ENCODE data around the gene MYO1A.
A peak's percentile ranks its signal among the peaks of the same experiment; 100 is the strongest.

MYO1A gene

GRCh38 chr12:57039016-57039798, 10.7 kb downstream of the MYO1A start:
- no peak overlapping the region for H3K4me3 ChIP-seq (ENCODE audit: low read length in 2 of 2)
- H2AK5ac ChIP-seq (ENCODE audit: low read depth, low read length) = no peak overlapping the region

GRCh38 chr12:57037264-57037663, 12.7 kb downstream of the MYO1A start:
- H2BK120ac ChIP-seq (ENCODE audit: low read depth, low read length) = no peak overlapping the region
- H4K91ac ChIP-seq (ENCODE audit: low read depth, low read length, poor library complexity) = no peak overlapping the region
- H3K4me1 ChIP-seq (ENCODE audit: control insufficient read depth in 2 of 2, insufficient read depth in 1 of 2, low read depth in 1 of 2, low read length in 2 of 2) = peaks cover 0 to 1% of the 10 kb centered on the region in 2 donors
- H2AFZ ChIP-seq (ENCODE audit: low read length) = no peak overlapping the region
- no peak overlapping the region for H3K4ac ChIP-seq (ENCODE audit: low read length)
- no peak overlapping the region for H3K18ac ChIP-seq (ENCODE audit: low read length)
- H3K23ac ChIP-seq (ENCODE audit: low read depth, low read length, poor library complexity) = no peak overlapping the region
- no peak overlapping the region for H3K4me2 ChIP-seq (ENCODE audit: insufficient read depth, low read length, poor library complexity, severe bottlenecking)
- no peak overlapping the region for H4K8ac ChIP-seq (ENCODE audit: low read depth, low read length)
- H3K27ac ChIP-seq (replicated peaks; ENCODE audit: low read length) = no peak overlapping the region
- no peaks in the 10 kb centered on the region for H3K79me1 ChIP-seq (ENCODE audit: low read depth, low read length)
- no peak overlapping the region for H2BK5ac ChIP-seq (ENCODE audit: low read length)
- H3K9me3 ChIP-seq (replicated peaks in 1 of 2; ENCODE audit: control insufficient read depth in 2 of 2, insufficient read depth in 1 of 2, low read depth in 1 of 2, low read length in 2 of 2) = no peaks in the 10 kb centered on the region
- peaks cover 0 to 67% (median 0%) of the 10 kb centered on the region in 3 experiments for H3K27me3 ChIP-seq (ENCODE audit: control insufficient read depth in 3 of 3, insufficient read depth in 3 of 3, low read depth in 1 of 3, low read length in 3 of 3)
- no peak overlapping the region for H2BK12ac ChIP-seq (ENCODE audit: low read length)
- H3K36me3 ChIP-seq (replicated peaks in 1 of 2; ENCODE audit: control insufficient read depth in 2 of 2, insufficient read depth in 2 of 2, low read length in 2 of 2) = no peaks in the 10 kb centered on the region
- H3K9ac ChIP-seq (ENCODE audit: low read depth, low read length, poor library complexity) = no peak overlapping the region
- WGBS, 2 donors (ENCODE audit: extremely low coverage in 2 of 2, insufficient read length in 2 of 2, insufficient replicate concordance in 1 of 2) = no CpG with 5 or more reads among the region's 3 CpGs
- H3K4me3 ChIP-seq (ENCODE audit: low read length in 2 of 2) = no peak overlapping the region
- H2BK15ac ChIP-seq (ENCODE audit: low read length) = no peak overlapping the region
- H2AK5ac ChIP-seq (ENCODE audit: low read depth, low read length) = no peak overlapping the region
- H3K14ac ChIP-seq (ENCODE audit: low read length) = no peak overlapping the region
- DNase-seq (ENCODE audit: low spot score) = no peak

More at GRCh38 chr12:57039016-57039798, 10.7 kb downstream of the MYO1A start:
- no peak overlapping the region for H3K4ac ChIP-seq (ENCODE audit: low read length)
- no peak overlapping the region for H2BK15ac ChIP-seq (ENCODE audit: low read length)
- H3K9ac ChIP-seq (ENCODE audit: low read depth, low read length, poor library complexity) = no peak overlapping the region
- H3K27me3 ChIP-seq (ENCODE audit: control insufficient read depth in 3 of 3, insufficient read depth in 3 of 3, low read depth in 1 of 3, low read length in 3 of 3) = peaks cover 0 to 80% (median 0%) of the 10 kb centered on the region in 3 experiments
- no peaks in the 10 kb centered on the region for H3K36me3 ChIP-seq (replicated peaks in 1 of 2; ENCODE audit: control insufficient read depth in 2 of 2, insufficient read depth in 2 of 2, low read length in 2 of 2)
- WGBS, 2 donors (ENCODE audit: extremely low coverage in 2 of 2, insufficient read length in 2 of 2, insufficient replicate concordance in 1 of 2) = no CpG with 5 or more reads among the region's 9 CpGs
- no peak overlapping the region for H3K4me2 ChIP-seq (ENCODE audit: insufficient read depth, low read length, poor library complexity, severe bottlenecking)
- H2AFZ ChIP-seq (ENCODE audit: low read length) = no peak overlapping the region
- H4K91ac ChIP-seq (ENCODE audit: low read depth, low read length, poor library complexity) = no peak overlapping the region
- no peak overlapping the region for H2BK12ac ChIP-seq (ENCODE audit: low read length)
- no peak overlapping the region for H4K8ac ChIP-seq (ENCODE audit: low read depth, low read length)
- no peak overlapping the region for H3K14ac ChIP-seq (ENCODE audit: low read length)
- H2BK120ac ChIP-seq (ENCODE audit: low read depth, low read length) = no peak overlapping the region
- no peaks in the 10 kb centered on the region for H3K79me1 ChIP-seq (ENCODE audit: low read depth, low read length)
- DNase-seq (ENCODE audit: low spot score) = no peak
- H3K23ac ChIP-seq (ENCODE audit: low read depth, low read length, poor library complexity) = no peak overlapping the region
- H3K9me3 ChIP-seq (replicated peaks in 1 of 2; ENCODE audit: control insufficient read depth in 2 of 2, insufficient read depth in 1 of 2, low read depth in 1 of 2, low read length in 2 of 2) = no peaks in the 10 kb centered on the region
- no peak overlapping the region for H3K27ac ChIP-seq (replicated peaks; ENCODE audit: low read length)
- peaks cover 0 to 1% of the 10 kb centered on the region in 2 donors for H3K4me1 ChIP-seq (ENCODE audit: control insufficient read depth in 2 of 2, insufficient read depth in 1 of 2, low read depth in 1 of 2, low read length in 2 of 2)
- H2BK5ac ChIP-seq (ENCODE audit: low read length) = no peak overlapping the region
- no peak overlapping the region for H3K18ac ChIP-seq (ENCODE audit: low read length)

GRCh38 chr12:57033431-57033830, 16.5 kb downstream of the MYO1A start:
- no peaks in the 10 kb centered on the region for H3K79me1 ChIP-seq (ENCODE audit: low read depth, low read length)
- H3K4me3 ChIP-seq (ENCODE audit: low read length in 2 of 2) = no peak overlapping the region
- H3K4ac ChIP-seq (ENCODE audit: low read length) = no peak overlapping the region
- H3K18ac ChIP-seq (ENCODE audit: low read length) = no peak overlapping the region
- H3K27ac ChIP-seq (replicated peaks; ENCODE audit: low read length) = no peak overlapping the region
- no peak overlapping the region for H2AFZ ChIP-seq (ENCODE audit: low read length)
- H3K4me2 ChIP-seq (ENCODE audit: insufficient read depth, low read length, poor library complexity, severe bottlenecking) = no peak overlapping the region
- H2AK5ac ChIP-seq (ENCODE audit: low read depth, low read length) = no peak overlapping the region
- H2BK15ac ChIP-seq (ENCODE audit: low read length) = no peak overlapping the region
- H4K91ac ChIP-seq (ENCODE audit: low read depth, low read length, poor library complexity) = no peak overlapping the region
- H2BK120ac ChIP-seq (ENCODE audit: low read depth, low read length) = no peak overlapping the region
- H3K27me3 ChIP-seq (ENCODE audit: control insufficient read depth in 3 of 3, insufficient read depth in 3 of 3, low read depth in 1 of 3, low read length in 3 of 3) = peaks cover 0 to 43% (median 0%) of the 10 kb centered on the region in 3 experiments
- H3K36me3 ChIP-seq (replicated peaks in 1 of 2; ENCODE audit: control insufficient read depth in 2 of 2, insufficient read depth in 2 of 2, low read length in 2 of 2) = no peaks in the 10 kb centered on the region
- no CpG with 5 or more reads among the region's 3 CpGs for WGBS, 2 donors (ENCODE audit: extremely low coverage in 2 of 2, insufficient read length in 2 of 2, insufficient replicate concordance in 1 of 2)
- no peak overlapping the region for H3K9ac ChIP-seq (ENCODE audit: low read depth, low read length, poor library complexity)
- H4K8ac ChIP-seq (ENCODE audit: low read depth, low read length) = no peak overlapping the region
- no peaks in the 10 kb centered on the region for H3K9me3 ChIP-seq (replicated peaks in 1 of 2; ENCODE audit: control insufficient read depth in 2 of 2, insufficient read depth in 1 of 2, low read depth in 1 of 2, low read length in 2 of 2)
- no peak overlapping the region for H2BK5ac ChIP-seq (ENCODE audit: low read length)
- H3K23ac ChIP-seq (ENCODE audit: low read depth, low read length, poor library complexity) = no peak overlapping the region
- no peak for DNase-seq (ENCODE audit: low spot score)
- peaks cover 7 to 10% of the 10 kb centered on the region in 2 donors for H3K4me1 ChIP-seq (ENCODE audit: control insufficient read depth in 2 of 2, insufficient read depth in 1 of 2, low read depth in 1 of 2, low read length in 2 of 2)
- H2BK12ac ChIP-seq (ENCODE audit: low read length) = no peak overlapping the region
- H3K14ac ChIP-seq (ENCODE audit: low read length) = no peak overlapping the region

GRCh38 chr12:57031789-57032188, 18.1 kb downstream of the MYO1A start:
- Histone ChIP-seq H2AFZ (ENCODE audit: low read length) (peak overlapping the region; percentile 60), H3K27me3 (ENCODE audit: control insufficient read depth in 3 of 3, insufficient read depth in 3 of 3, low read depth in 1 of 3, low read length in 3 of 3) (peaks cover 0 to 41% (median 0%) of the 10 kb centered on the region in 3 experiments)
- WGBS, 2 donors (ENCODE audit: extremely low coverage in 2 of 2, insufficient read length in 2 of 2, insufficient replicate concordance in 1 of 2) = no CpG with 5 or more reads among the region's 7 CpGs

More at GRCh38 chr12:57031789-57032188, 18.1 kb downstream of the MYO1A start:
- H2BK15ac ChIP-seq (ENCODE audit: low read length) = no peak overlapping the region
- H3K79me1 ChIP-seq (ENCODE audit: low read depth, low read length) = no peaks in the 10 kb centered on the region
- H3K4me3 ChIP-seq (ENCODE audit: low read length in 2 of 2) = no peak overlapping the region
- H4K91ac ChIP-seq (ENCODE audit: low read depth, low read length, poor library complexity) = no peak overlapping the region
- no peak overlapping the region for H3K23ac ChIP-seq (ENCODE audit: low read depth, low read length, poor library complexity)
- H2AK5ac ChIP-seq (ENCODE audit: low read depth, low read length) = no peak overlapping the region
- no peaks in the 10 kb centered on the region for H3K36me3 ChIP-seq (replicated peaks in 1 of 2; ENCODE audit: control insufficient read depth in 2 of 2, insufficient read depth in 2 of 2, low read length in 2 of 2)
- no peak overlapping the region for H3K27ac ChIP-seq (replicated peaks; ENCODE audit: low read length)
- no peak overlapping the region for H3K14ac ChIP-seq (ENCODE audit: low read length)
- H2BK120ac ChIP-seq (ENCODE audit: low read depth, low read length) = no peak overlapping the region
- H3K4me1 ChIP-seq (ENCODE audit: control insufficient read depth in 2 of 2, insufficient read depth in 1 of 2, low read depth in 1 of 2, low read length in 2 of 2) = peaks cover 7 to 15% of the 10 kb centered on the region in 2 donors
- DNase-seq (ENCODE audit: low spot score) = no peak
- peak overlapping the region; percentile 1 for H3K18ac ChIP-seq (ENCODE audit: low read length)
- H2BK5ac ChIP-seq (ENCODE audit: low read length) = no peak overlapping the region
- no peak overlapping the region for H2BK12ac ChIP-seq (ENCODE audit: low read length)
- no peak overlapping the region for H3K4me2 ChIP-seq (ENCODE audit: insufficient read depth, low read length, poor library complexity, severe bottlenecking)
- H3K9me3 ChIP-seq (replicated peaks in 1 of 2; ENCODE audit: control insufficient read depth in 2 of 2, insufficient read depth in 1 of 2, low read depth in 1 of 2, low read length in 2 of 2) = no peaks in the 10 kb centered on the region
- no peak overlapping the region for H3K4ac ChIP-seq (ENCODE audit: low read length)
- H3K9ac ChIP-seq (ENCODE audit: low read depth, low read length, poor library complexity) = no peak overlapping the region
- H4K8ac ChIP-seq (ENCODE audit: low read depth, low read length) = no peak overlapping the region

Data from neuronal stem cell (in vitro differentiated cells).